HG03378 (cell line): ENCODE measurements around the gene SPOCD1.

ENCODE experiments used
- ATAC-seq: cut with Tn5 transposase; IDR thresholded peaks from one replicate; pipeline ENCODE4 v1.9.1; 2021; ENCODE audit warnings: mild to moderate bottlenecking, moderate library complexity; ENCODE audit not compliant: unreplicated experiment

The SPOCD1 gene

GRCh38 chr1:31788825-31789256 is 27.0 kb downstream of the SPOCD1 start:
- ATAC-seq, result no peak

GRCh38 chr1:31788138-31788824 is 27.5 kb downstream of the SPOCD1 start:
- ATAC-seq, result no peak

- no peak for ATAC-seq
These were observed 28.1 kb downstream of the SPOCD1 start for GRCh38 chr1:31787786-31788137.

- no peak for ATAC-seq
These were observed 28.6 kb downstream of the SPOCD1 start for GRCh38 chr1:31787261-31787660.

- no peak for ATAC-seq
These were observed 29.3 kb downstream of the SPOCD1 start for GRCh38 chr1:31786366-31787060.

DNA sequence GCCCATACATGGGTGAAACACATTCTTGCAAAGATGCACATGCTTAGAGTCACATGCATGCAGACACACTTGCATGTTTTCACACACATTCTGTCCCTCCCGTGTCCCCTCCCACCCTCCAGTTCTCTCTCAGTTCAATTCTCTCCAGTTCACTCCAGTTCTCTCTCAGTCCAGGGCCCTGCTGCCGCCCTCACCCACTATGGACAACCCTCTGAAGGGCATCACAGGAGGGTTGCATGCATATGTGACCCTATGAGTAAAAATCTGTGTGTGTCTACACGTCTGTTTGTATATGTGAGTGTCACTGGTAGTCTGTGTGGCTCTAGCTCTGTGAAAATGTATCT is 29.9 kb downstream of the SPOCD1 start:
- no peak for ATAC-seq

DNA sequence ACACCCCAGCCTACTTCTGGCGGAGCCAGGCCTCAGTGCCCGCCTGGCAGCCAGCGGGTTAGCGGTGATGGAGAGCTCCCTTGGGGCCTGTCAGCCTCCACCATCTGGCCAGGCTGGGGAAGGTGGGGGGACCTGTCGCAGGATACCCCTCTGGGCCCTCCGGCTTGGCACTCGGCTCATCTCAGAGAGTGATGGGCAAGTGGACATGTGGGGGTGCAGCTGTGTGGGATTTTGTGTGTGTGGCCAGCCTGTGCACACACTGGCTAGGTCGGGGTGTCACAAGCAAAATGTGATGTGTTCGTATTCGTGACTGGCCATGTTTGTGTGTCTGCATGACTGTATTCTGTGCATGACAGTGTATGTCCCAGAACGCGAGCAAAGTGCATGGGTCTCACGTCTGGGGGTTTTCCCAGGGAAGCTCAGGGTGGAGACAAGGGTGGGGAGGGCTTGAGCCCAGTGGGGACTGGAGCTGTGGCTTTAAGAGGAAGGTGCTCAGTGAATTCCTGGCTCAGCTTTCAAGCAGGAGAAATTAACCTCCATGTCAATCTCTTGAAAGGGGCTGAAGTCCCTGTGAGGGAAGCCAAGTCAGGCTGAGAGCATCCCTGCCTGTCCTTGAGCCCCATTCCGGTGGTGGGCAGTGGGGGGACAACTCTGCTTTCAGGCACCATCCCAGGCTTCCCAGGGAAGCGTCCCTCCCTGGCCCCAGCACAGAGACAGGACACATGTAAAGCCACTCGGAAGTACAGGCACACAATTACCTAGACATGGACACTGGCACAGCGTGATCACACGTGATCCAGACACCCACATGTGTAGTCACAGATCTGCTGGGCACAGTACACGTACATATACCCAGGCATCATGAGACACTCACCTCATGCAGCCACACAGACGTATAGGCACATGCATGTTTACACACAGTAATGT is 30.5 kb downstream of the SPOCD1 start:
- no peak for ATAC-seq

- ATAC-seq, result no peak
These were observed 31.3 kb downstream of the SPOCD1 start for GRCh38 chr1:31784356-31785019.

GRCh38 chr1:31783846-31784245 is 32.0 kb downstream of the SPOCD1 start:
- ATAC-seq, result no peak

GRCh38 chr1:31782421-31783410 is 33.1 kb downstream of the SPOCD1 start:
- no peak for ATAC-seq

DNA sequence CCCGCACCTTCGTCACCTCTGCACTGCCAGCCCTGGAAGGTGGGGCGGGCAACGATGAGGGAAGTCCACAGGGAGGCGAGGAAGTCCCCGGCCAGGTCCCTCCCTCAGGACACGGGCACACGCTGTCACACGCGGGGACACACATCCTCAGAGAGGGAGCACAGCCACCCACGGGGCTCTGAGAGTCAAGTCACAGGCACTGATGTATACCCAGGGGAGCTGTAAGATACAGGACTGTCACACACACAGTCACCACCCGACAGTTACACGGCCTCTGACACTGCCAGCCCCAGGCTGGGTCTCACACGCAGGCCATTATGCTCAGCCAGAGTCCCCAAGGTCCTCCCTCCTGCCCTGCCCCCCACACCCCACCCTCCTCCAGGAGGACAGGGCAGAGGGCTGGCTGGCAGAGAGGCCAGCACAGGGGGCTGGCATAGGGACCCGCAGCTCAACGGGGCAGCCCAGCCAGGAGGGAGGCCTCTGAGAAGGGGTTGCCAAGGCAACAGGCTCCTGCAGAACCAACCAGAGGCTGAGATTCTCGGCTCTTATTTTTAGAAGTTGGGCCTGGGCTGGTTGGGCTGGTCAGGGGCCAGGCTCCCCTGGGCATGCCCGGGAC is 34.0 kb downstream of the SPOCD1 start:
- no peak for ATAC-seq

GRCh38 chr1:31781138-31781755 is 34.6 kb downstream of the SPOCD1 start:
- ATAC-seq, result no peak

- ATAC-seq, result no peak
These were observed 35.2 kb downstream of the SPOCD1 start for GRCh38 chr1:31780632-31781031.

DNA sequence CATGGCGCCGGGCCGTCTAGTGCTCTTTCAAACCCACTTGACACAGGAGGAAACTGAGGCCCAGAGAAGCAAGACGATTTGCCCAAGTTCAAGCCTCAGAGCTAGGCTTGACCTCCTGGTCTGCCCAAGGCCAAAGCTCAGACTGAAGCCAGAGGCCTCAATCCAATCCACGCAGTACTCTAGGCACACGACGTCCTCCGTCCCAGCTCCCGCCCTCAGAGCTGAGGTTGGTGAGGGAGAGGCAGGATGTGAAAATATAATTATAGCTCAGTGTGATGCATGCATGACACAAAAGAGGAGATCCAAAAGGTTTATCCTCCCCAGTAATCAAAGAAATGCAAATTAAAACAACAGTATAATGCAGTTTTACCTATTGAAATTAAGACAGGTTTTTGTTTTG is 36.1 kb downstream of the SPOCD1 start:
- ATAC-seq, result no peak

- ATAC-seq, result no peak
These were observed 36.9 kb downstream of the SPOCD1 start for GRCh38 chr1:31778763-31779488.

GRCh38 chr1:31776516-31776915 is 39.3 kb downstream of the SPOCD1 start:
- ATAC-seq, result no peak

GRCh38 chr1:31776032-31776431 is 39.8 kb downstream of the SPOCD1 start:
- ATAC-seq, result no peak

GRCh38 chr1:31775210-31775999 is 40.4 kb downstream of the SPOCD1 start:
- ATAC-seq, result no peak
